Measurements from ENCODE around the gene USP34.
A peak's percentile ranks its signal among the peaks of the same experiment; 100 is the strongest.

Gene USP34

DNA sequence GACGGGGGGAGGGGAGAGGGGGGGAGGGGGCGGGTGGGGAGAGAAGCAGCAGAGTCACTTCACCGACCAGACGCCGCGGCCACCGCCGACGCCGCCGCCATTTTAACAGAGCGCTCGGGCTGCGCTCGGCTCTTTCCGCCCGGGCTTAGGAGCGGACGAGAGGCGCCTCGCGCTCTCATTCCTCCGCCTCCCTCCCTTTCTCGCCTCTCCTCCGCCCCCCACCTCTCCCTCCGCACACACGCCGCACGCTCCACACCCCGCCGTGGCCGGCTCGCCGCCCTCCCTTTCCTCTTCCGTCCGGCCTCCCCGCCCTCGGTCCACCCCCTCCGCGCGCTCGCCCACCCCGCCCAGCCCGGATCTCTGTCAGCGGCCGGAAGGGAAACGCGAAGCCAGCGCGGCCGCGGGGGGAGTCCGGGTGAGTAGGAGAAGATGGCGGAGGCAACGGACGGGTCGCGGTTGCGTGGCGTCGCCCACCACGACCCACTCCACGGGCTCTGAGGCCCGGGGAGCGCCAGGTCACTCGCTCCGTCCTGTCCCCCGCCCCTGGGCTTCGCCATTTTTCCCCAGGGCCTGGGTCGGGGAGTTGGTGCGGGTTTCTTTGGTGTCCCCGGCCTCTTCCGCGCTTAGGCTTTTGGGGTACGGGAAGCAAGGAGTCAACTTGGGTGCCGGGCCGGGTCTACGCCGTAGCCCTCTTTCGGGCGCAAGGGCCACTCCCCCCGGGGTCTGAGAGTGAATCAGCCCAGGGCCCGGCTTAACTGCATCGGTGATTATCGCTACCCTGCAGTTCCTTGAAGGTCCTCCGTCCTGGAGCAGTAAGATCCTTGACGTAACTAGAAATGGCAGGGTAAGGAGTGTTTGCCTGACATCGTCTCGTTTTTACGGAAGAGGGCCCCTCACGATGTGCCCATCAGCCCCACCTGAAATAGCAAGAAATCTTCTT is at the start of gene USP34 (continued):
- TF ChIP-seq ZBTB21 (tag by site-specific recombination; IDR thresholded peaks at IDR 0.05) (no peak), ZBTB1 (tag by site-specific recombination; IDR thresholded peaks at IDR 0.05) (0 out of 2 replicates have a peak, but pooled peaks have one; percentile 66), ZNF585B (tag by site-specific recombination; IDR thresholded peaks at IDR 0.05) (no peak), ZNF521 (tag by site-specific recombination; IDR thresholded peaks at IDR 0.05) (no peak), ZNF677 (tag by site-specific recombination; IDR thresholded peaks at IDR 0.05) (no peak), GLI4 (tag by site-specific recombination; IDR thresholded peaks at IDR 0.05) (no peak), ZNF157 (tag by site-specific recombination; IDR thresholded peaks at IDR 0.05) (no peak), ZFHX2 (tag by site-specific recombination; conservative IDR thresholded peaks at IDR 0.05) (peak; percentile 90), ZNF549 (tag by site-specific recombination; IDR thresholded peaks at IDR 0.05) (no peak), ZBTB17 (tag by site-specific recombination; IDR thresholded peaks at IDR 0.05) (no peak), KLF8 (tag by site-specific recombination; IDR thresholded peaks at IDR 0.05) (peak; percentile 94), BCL11B (tag by site-specific recombination; IDR thresholded peaks at IDR 0.05; ENCODE audit: low read depth) (no peak), ZNF664 (tag by site-specific recombination; IDR thresholded peaks at IDR 0.05) (peak; percentile 84), ZNF184 (tag by site-specific recombination; IDR thresholded peaks at IDR 0.05) (no peak), SCRT1 (tag by site-specific recombination; IDR thresholded peaks at IDR 0.05; ENCODE audit: borderline replicate concordance) (no peak), ZNF510 (tag by site-specific recombination; IDR thresholded peaks at IDR 0.05; ENCODE audit: insufficient replicate concordance) (no peak), ZNF776 (tag by site-specific recombination; IDR thresholded peaks at IDR 0.05; ENCODE audit: borderline replicate concordance) (no peak), ZBTB7A (tag by site-specific recombination; IDR thresholded peaks at IDR 0.05; ENCODE audit: low read depth) (no peak), ZNF146 (tag by site-specific recombination; IDR thresholded peaks at IDR 0.05) (no peak), WT1 (tag by site-specific recombination; IDR thresholded peaks at IDR 0.05) (peak; percentile 72), ZNF621 (tag by site-specific recombination; IDR thresholded peaks at IDR 0.05) (no peak), ZNF391 (tag by site-specific recombination; IDR thresholded peaks at IDR 0.05; ENCODE audit: borderline replicate concordance, low read depth) (no peak), ZNF155 (tag by site-specific recombination; IDR thresholded peaks at IDR 0.05) (no peak), ZBTB20 (tag by site-specific recombination; IDR thresholded peaks at IDR 0.05) (peak; percentile 58), ZNF48 (tag by site-specific recombination; IDR thresholded peaks at IDR 0.05) (no peak), SCRT2 (tag by site-specific recombination; IDR thresholded peaks at IDR 0.05) (no peak), SP7 (tag by site-specific recombination; IDR thresholded peaks at IDR 0.05) (peak; percentile 57), HOXD13 (CRISPR knock-in tag; IDR thresholded peaks at IDR 0.05; ENCODE audit: borderline replicate concordance) (no peak), ZNF133 (tag by site-specific recombination; IDR thresholded peaks at IDR 0.05) (no peak), MEIS1 (CRISPR knock-in tag; IDR thresholded peaks at IDR 0.05; ENCODE audit: borderline replicate concordance) (no peak), ZNF548 (tag by site-specific recombination; IDR thresholded peaks at IDR 0.05) (no peak)
- TF ChIP-seq, protein P1, sequence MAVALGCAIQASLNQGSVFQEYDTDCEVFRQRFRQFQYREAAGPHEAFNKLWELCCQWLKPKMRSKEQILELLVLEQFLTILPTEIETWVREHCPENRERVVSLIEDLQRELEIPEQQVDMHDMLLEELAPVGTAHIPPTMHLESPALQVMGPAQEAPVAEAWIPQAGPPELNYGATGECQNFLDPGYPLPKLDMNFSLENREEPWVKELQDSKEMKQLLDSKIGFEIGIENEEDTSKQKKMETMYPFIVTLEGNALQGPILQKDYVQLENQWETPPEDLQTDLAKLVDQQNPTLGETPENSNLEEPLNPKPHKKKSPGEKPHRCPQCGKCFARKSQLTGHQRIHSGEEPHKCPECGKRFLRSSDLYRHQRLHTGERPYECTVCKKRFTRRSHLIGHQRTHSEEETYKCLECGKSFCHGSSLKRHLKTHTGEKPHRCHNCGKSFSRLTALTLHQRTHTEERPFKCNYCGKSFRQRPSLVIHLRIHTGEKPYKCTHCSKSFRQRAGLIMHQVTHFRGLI (tag by site-specific recombination; IDR thresholded peaks at IDR 0.05): no peak
- TF ChIP-seq, protein P2, sequence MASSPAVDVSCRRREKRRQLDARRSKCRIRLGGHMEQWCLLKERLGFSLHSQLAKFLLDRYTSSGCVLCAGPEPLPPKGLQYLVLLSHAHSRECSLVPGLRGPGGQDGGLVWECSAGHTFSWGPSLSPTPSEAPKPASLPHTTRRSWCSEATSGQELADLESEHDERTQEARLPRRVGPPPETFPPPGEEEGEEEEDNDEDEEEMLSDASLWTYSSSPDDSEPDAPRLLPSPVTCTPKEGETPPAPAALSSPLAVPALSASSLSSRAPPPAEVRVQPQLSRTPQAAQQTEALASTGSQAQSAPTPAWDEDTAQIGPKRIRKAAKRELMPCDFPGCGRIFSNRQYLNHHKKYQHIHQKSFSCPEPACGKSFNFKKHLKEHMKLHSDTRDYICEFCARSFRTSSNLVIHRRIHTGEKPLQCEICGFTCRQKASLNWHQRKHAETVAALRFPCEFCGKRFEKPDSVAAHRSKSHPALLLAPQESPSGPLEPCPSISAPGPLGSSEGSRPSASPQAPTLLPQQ (tag by site-specific recombination; IDR thresholded peaks at IDR 0.05): no peak; the same call in 1 of the 2 replicates
- TF ChIP-seq, protein P3, sequence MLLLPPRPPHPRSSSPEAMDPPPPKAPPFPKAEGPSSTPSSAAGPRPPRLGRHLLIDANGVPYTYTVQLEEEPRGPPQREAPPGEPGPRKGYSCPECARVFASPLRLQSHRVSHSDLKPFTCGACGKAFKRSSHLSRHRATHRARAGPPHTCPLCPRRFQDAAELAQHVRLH (tag by site-specific recombination; IDR thresholded peaks at IDR 0.05): no peak
- TF ChIP-seq, protein P4, sequence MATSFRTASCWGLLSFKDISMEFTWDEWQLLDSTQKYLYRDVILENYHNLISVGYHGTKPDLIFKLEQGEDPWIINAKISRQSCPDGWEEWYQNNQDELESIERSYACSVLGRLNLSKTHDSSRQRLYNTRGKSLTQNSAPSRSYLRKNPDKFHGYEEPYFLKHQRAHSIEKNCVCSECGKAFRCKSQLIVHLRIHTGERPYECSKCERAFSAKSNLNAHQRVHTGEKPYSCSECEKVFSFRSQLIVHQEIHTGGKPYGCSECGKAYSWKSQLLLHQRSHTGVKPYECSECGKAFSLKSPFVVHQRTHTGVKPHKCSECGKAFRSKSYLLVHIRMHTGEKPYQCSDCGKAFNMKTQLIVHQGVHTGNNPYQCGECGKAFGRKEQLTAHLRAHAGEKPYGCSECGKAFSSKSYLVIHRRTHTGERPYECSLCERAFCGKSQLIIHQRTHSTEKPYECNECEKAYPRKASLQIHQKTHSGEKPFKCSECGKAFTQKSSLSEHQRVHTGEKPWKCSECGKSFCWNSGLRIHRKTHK (tag by site-specific recombination; IDR thresholded peaks at IDR 0.05): no peak
- TF ChIP-seq, protein P5, sequence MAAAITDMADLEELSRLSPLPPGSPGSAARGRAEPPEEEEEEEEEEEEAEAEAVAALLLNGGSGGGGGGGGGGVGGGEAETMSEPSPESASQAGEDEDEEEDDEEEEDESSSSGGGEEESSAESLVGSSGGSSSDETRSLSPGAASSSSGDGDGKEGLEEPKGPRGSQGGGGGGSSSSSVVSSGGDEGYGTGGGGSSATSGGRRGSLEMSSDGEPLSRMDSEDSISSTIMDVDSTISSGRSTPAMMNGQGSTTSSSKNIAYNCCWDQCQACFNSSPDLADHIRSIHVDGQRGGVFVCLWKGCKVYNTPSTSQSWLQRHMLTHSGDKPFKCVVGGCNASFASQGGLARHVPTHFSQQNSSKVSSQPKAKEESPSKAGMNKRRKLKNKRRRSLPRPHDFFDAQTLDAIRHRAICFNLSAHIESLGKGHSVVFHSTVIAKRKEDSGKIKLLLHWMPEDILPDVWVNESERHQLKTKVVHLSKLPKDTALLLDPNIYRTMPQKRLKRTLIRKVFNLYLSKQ (tag by site-specific recombination; IDR thresholded peaks at IDR 0.05; ENCODE audit: borderline replicate concordance): no peak
